ENCODE results near the gene ASS1.

ASS1 gene

GRCh38 chr9:130495067-130495466, 50.3 kb downstream of the ASS1 start:
- Histone ChIP-seq H3K4me2 (ENCODE audit: low read length) (no peak overlapping the region), H3K27ac (ENCODE audit: low read depth, low read length) (no peak overlapping the region), H3K4me3 (ENCODE audit: low read length) (no peak overlapping the region), H3K79me2 (ENCODE audit: control insufficient read depth, low read length) (no peaks in the 10 kb centered on the region), H3K4me1 (ENCODE audit: control insufficient read depth, low read length) (no peaks in the 10 kb centered on the region), H3K9me3 (ENCODE audit: control insufficient read depth, insufficient read depth, low read length) (peaks cover 5% of the 10 kb centered on the region; the same call in 1 of the 2 replicates), H3K9me2 (replicated peaks; ENCODE audit: control insufficient read depth, low read length) (no peaks in the 10 kb centered on the region), H4K20me1 (ENCODE audit: control insufficient read depth, insufficient read depth, low read depth, low read length) (no peaks in the 10 kb centered on the region), H3F3A (ENCODE audit: control insufficient read depth, insufficient read depth) (no peaks in the 10 kb centered on the region), H3K27me3 (ENCODE audit: control insufficient read depth, low read length) (no peaks in the 10 kb centered on the region), H3K36me3 (ENCODE audit: control insufficient read depth, low read length) (no peaks in the 10 kb centered on the region)
- TF ChIP-seq CTCF (IDR thresholded peaks at IDR 0.05; ENCODE audit: low read depth, low read length, poor library complexity, severe bottlenecking): no peak
- TF ChIP-seq EZH2phosphoT487 (IDR thresholded peaks at IDR 0.05; ENCODE audit: borderline replicate concordance, low read length): no peak

GRCh38 chr9:130497139-130497538, 52.4 kb downstream of the ASS1 start:
- H3K9me3 ChIP-seq (ENCODE audit: control insufficient read depth, insufficient read depth, low read length): peaks cover 5% of the 10 kb centered on the region; the same call in 1 of the 2 replicates
- H4K20me1 ChIP-seq (ENCODE audit: control insufficient read depth, insufficient read depth, low read depth, low read length): no peaks in the 10 kb centered on the region
- no peaks in the 10 kb centered on the region for H3K4me1 ChIP-seq (ENCODE audit: control insufficient read depth, low read length)
- H3K9me2 ChIP-seq (replicated peaks; ENCODE audit: control insufficient read depth, low read length): no peaks in the 10 kb centered on the region
- H3K27ac ChIP-seq (ENCODE audit: low read depth, low read length): no peak overlapping the region
- no peak overlapping the region for H3K4me2 ChIP-seq (ENCODE audit: low read length)
- no peaks in the 10 kb centered on the region for H3F3A ChIP-seq (ENCODE audit: control insufficient read depth, insufficient read depth)
- H3K79me2 ChIP-seq (ENCODE audit: control insufficient read depth, low read length): no peaks in the 10 kb centered on the region
- no peak overlapping the region for H3K4me3 ChIP-seq (ENCODE audit: low read length)
- H3K36me3 ChIP-seq (ENCODE audit: control insufficient read depth, low read length): no peaks in the 10 kb centered on the region
- H3K27me3 ChIP-seq (ENCODE audit: control insufficient read depth, low read length): no peaks in the 10 kb centered on the region
- TF ChIP-seq EZH2phosphoT487 (IDR thresholded peaks at IDR 0.05; ENCODE audit: borderline replicate concordance, low read length) (no peak), CTCF (IDR thresholded peaks at IDR 0.05; ENCODE audit: low read depth, low read length, poor library complexity, severe bottlenecking) (no peak)

- no peaks in the 10 kb centered on the region for H4K20me1 ChIP-seq (ENCODE audit: control insufficient read depth, insufficient read depth, low read depth, low read length)
- no peaks in the 10 kb centered on the region for H3K36me3 ChIP-seq (ENCODE audit: control insufficient read depth, low read length)
- no peak overlapping the region for H3K4me2 ChIP-seq (ENCODE audit: low read length)
- H3K9me2 ChIP-seq (replicated peaks; ENCODE audit: control insufficient read depth, low read length): no peaks in the 10 kb centered on the region
- no peak overlapping the region for H3K4me3 ChIP-seq (ENCODE audit: low read length)
- no peaks in the 10 kb centered on the region for H3K4me1 ChIP-seq (ENCODE audit: control insufficient read depth, low read length)
- no peaks in the 10 kb centered on the region for H3K27me3 ChIP-seq (ENCODE audit: control insufficient read depth, low read length)
- no peaks in the 10 kb centered on the region for H3K79me2 ChIP-seq (ENCODE audit: control insufficient read depth, low read length)
- no peak for TF ChIP-seq CTCF (IDR thresholded peaks at IDR 0.05; ENCODE audit: low read depth, low read length, poor library complexity, severe bottlenecking)
- H3K27ac ChIP-seq (ENCODE audit: low read depth, low read length): no peak overlapping the region
- no peaks in the 10 kb centered on the region for H3F3A ChIP-seq (ENCODE audit: control insufficient read depth, insufficient read depth)
- peaks cover 5% of the 10 kb centered on the region; the same call in 1 of the 2 replicates for H3K9me3 ChIP-seq (ENCODE audit: control insufficient read depth, insufficient read depth, low read length)
Measured at GRCh38 chr9:130498298-130498917, 53.6 kb downstream of the ASS1 start.
